Raji (cell line): ENCODE data around the gene APOC3.

Experiments
- POLR2A ChIP-seq: IDR thresholded peaks from 2 replicates; pipeline ENCODE4 v1.6.1; 2011; ENCODE audit warnings: low read depth, low read length, control low read depth; ENCODE audit not compliant: insufficient read depth

Gene APOC3

DNA sequence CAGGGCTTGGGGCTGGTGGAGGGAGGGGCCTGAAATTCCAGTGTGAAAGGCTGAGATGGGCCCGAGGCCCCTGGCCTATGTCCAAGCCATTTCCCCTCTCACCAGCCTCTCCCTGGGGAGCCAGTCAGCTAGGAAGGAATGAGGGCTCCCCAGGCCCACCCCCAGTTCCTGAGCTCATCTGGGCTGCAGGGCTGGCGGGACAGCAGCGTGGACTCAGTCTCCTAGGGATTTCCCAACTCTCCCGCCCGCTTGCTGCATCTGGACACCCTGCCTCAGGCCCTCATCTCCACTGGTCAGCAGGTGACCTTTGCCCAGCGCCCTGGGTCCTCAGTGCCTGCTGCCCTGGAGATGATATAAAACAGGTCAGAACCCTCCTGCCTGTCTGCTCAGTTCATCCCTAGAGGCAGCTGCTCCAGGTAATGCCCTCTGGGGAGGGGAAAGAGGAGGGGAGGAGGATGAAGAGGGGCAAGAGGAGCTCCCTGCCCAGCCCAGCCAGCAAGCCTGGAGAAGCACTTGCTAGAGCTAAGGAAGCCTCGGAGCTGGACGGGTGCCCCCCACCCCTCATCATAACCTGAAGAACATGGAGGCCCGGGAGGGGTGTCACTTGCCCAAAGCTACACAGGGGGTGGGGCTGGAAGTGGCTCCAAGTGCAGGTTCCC, at the start of gene APOC3:
Gene APOC3 (plus strand): TSS at position 383 of the 659 bp plus-strand sequence. CDS start 676 bp downstream, outside the sequence.
- no peak for TF ChIP-seq POLR2A

DNA sequence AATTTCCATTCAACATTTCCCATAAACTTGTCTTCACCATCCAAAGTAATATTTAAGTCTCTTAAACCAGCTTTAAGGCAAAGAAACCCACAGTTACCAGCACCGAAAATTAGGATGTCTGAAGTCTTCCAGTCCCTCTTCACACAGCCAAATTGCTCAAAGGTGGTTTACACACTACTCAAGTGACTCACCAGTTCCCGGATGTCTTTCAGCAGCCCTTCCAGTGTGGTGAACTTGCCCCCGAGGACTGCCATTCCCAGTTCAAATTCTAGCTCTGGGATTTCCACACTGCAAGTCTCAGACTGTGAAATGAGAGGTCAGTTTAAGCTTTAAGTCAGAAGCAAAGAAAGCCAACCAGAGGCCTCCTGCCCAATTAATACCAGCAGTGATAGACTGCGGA, 47.0 kb upstream of the APOC3 start:
- TF ChIP-seq POLR2A = no peak

DNA sequence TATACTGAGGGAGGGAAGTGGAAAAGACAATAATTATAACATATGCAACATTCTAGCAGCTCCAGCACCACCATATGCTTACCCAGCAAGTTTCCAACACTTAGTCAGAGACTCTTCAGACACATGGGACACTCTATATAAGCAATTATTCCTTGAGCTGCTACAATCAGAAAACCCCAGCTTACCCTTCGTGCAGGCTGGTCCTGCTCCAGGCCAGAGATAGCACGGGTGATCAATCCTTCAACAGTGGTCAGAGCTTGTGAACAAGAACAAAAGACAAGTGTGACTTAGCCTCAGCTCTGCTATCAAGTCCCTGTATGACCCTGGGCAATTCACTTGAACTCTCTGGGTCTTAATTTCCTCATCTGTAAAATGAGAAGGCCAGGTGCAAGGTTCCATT, 43.4 kb upstream of the APOC3 start:
- TF ChIP-seq POLR2A = no peak

DNA sequence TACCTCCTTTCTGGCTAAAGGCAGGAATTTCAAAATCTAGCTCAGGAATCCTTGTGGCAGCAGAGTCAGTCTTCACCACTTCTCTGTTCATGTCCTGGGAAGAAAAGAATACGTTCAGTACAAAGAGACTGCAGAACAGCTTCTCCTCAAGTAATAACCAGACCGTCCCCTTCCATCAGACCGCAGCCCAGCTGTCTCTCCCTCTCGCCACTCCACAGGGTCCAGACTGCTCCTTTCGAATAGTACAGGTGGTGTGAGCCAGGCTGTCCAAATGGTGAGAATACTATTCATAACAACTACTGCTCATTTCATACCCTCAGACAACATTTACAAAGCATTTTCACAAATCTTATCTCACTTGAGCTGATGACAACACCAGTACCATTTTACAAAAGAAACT, 42.7 kb upstream of the APOC3 start:
- TF ChIP-seq POLR2A = no peak

DNA sequence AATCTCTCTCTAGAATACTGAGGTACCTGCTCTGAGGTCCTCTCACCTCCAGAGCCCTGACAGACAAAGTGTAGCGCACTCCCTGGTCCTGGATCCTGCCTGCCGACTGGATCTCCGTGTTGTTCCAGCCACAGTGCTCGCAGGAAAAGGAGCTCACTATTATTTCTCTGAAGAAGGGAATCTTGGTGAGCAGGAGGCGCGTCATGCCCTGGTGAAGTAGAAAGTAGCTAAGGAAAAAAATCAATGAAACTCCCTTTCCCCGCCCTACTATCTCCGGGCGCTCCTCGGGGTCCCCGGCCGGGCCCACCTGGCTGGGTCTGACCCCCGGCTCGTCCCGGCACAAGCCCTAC, 42.3 kb upstream of the APOC3 start:
- no peak for TF ChIP-seq POLR2A

DNA sequence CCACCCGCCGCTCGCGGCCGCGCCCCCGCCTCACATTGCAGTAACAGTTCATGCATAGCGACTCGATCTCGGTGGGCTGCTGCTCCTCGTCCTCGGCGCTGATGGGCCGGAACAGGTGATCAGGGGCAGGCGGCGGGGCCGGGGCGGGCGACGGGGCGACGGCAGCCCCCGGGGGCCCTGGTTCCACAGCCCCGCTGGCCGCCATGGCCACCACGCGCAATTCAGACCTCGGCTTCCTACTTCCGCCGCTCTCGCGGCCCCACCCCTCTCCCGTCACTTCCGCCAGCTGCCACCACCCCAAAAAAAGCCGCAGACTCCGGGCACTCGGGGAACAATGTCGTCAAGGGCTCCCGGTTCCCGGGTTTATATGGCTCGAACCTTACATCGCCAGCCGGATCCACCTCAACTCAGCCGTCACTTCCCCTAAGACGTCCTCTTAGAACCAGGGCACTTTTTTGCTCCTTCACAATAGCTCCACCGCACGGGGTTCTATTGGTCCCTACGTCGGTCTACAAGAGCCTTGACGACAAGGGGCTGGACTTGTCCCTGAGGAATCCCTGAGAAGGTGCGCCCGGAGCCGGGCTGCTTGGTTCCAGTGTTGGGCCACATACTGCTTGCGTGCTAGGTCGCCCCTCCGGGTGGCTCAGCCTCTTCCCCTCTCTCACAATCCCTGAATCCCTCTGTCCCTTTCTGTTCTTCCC, 41.8 kb upstream of the APOC3 start, which contains the start of gene ZPR1:
Gene ZPR1 (minus strand): TSS at position 238 of the 701 bp plus-strand sequence. CDS start 33 bp downstream, at position 205.
- peak; percentile 84 for TF ChIP-seq POLR2A

DNA sequence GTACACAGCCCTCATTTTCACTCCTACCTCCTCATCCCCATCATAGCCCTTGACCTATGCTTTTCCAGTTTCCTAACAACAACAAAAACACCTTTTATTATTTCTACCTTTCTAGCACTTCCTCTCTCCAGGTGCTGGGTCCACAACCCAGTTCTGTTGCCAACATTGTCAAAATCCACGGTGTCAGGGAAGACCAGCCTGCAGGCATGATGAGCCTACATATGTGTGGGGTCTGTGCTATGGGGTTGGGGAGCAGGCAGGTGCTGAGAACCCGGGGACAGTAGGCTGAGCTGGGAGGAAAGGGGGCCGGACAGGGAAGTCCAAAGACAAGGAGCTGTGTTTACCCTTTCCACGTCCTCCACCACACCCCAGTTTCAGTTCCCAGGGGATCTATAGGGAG, 41.2 kb upstream of the APOC3 start:
- no peak for TF ChIP-seq POLR2A

DNA sequence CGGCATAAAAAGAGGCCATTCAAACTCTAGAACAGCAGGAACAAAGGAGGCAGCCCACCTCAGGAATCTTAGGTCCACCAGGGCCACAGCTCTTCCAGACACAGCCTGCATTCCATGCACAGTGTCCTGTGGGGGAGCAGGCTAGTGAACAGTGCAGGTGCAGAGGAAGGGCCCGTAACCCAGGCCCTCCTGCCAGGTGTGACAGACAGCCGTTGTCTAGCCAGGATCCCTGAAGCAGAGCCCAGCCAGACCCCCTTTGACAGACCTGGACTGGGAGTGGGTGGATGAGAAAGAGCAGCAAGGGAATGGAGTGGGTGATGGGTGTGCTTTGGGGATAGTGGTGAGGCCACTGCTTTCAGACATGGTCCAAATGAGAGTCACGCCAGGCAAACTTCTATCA, 40.7 kb upstream of the APOC3 start:
- no peak for TF ChIP-seq POLR2A

DNA sequence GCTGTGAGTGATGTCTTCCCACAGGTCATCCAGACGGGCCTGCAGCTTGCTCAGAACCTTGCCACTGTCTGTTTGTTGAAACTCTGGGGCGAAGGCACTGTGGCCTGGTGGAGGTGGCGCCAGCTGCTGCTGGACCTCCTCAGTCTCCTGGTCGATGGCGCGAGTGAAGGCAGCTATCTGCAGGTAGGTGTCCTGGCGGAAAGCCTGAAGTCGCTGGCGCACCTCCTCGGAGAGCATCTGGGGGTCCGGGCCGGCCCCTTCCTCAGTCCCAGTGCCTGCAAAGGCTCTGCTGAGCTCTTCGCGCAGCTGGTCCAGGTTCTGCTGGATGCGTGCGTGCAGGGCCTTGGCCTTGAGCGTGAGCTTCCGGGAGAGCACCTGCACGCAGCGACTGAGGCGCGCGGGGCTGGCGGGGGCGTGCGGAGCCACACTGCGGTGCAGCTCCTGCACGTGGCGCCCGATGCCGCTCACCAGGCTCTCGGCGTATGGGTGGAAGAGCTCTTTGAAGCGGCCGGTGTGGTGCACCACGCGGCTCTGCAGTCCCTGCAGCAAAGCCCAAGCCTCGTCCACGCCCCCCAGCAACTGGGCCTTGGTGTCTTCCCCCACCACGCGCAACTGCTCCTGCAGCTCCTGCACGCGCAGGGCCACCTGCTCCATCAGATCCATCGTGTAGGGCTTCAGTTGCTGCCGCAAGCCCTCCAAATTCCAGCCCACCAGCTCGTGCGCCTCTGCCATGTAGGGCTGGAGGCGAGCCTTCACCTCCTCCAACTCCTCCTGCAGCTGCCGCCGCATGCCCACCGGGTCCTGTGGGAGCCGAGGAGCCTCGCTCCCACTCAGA, 39.3 kb upstream of the APOC3 start:
- TF ChIP-seq POLR2A = no peak

DNA sequence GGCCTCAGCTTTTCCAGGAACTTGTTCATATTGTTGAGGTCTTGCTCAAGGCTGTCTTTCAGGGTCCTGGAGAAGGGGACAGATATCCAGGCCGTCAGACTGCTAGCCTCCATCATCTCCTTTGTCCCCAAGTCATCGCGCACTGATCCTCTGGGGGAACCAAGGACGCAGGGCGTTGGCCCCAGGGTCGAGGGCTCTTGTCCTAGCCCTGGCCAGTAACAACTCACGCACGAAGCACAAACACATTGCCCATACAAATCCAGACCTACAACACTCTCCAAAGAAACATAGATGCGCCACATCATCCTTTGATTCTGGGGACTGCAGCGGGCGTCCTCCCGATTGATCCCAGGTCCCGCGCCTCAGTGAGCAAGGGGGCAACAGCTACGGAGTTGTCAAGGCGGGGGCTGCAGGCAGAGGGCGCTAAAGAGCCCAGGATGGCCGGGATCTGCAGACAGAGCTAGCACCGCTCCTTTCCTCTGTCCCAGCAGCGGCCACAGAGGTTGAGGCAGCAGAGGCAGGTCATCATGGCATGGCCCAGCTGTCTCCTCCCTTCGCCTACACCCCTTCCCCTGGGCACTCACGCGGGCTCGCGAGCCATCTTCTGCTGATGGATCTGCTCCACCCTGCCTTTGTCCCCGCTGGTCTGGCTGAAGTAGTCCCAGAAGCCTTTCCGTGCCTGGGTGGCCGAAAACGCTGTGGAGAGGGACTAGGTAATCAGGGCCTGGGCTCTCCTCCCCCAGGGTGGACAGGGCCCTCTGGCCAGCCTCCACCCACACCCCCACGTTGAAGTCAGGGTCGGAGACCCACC, 38.5 kb upstream of the APOC3 start:
- TF ChIP-seq POLR2A = no peak

DNA sequence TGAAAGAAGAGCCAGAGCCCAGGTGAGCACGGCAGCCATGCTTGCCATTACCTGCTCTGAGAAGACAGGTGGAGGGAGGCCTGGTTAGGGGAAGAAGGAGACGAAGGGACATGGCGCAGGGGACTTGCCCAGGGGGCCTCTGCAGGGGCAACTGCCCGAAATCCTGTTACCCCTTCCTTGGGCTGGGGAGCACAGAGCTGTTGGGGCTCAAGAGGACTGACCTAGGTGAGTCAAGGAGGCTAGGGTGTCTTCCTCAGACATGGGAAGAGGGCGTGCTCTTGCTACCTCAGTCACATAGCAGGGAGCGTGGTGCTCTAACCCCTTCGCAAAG, 37.9 kb upstream of the APOC3 start, which contains the start of gene APOA5:
Gene APOA5 (minus strand): TSS at position 67 of the 331 bp plus-strand sequence. CDS start 19 bp downstream, at position 48.
- no peak for TF ChIP-seq POLR2A

DNA sequence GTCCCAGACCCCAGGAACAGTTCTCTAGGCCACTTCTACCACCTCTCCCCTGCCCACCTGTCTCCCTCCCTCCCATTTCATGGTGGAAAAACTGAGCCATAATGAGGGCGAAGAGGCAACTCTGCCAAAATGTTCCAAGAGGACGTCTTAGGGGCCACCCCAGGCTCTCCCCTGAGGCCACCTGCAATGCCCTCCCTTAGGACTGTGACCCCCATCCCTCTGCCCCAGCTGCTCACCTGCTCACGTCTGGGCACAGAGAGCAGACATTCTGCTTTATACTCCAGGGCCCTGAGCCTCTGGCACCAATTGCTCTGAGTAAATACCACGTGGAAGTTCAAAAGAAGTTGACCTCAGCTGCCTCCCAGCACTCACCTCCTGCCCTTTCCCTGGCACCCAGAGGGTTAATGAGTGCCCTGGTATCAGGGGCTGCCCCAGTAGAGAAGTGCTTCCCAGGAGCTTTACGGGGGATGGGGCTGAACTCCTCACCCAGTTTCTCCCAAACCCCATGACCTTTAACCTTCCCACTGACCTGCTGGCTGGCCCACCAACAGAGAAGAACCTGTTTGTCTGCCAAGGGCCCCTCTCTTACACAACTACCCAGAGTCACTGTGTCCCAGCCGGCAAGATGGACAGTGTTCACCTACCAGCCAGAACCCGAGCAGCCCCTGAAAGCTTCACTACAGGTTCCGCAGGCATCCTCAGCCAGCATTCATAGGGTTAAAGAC, 37.4 kb upstream of the APOC3 start:
- TF ChIP-seq POLR2A = no peak

DNA sequence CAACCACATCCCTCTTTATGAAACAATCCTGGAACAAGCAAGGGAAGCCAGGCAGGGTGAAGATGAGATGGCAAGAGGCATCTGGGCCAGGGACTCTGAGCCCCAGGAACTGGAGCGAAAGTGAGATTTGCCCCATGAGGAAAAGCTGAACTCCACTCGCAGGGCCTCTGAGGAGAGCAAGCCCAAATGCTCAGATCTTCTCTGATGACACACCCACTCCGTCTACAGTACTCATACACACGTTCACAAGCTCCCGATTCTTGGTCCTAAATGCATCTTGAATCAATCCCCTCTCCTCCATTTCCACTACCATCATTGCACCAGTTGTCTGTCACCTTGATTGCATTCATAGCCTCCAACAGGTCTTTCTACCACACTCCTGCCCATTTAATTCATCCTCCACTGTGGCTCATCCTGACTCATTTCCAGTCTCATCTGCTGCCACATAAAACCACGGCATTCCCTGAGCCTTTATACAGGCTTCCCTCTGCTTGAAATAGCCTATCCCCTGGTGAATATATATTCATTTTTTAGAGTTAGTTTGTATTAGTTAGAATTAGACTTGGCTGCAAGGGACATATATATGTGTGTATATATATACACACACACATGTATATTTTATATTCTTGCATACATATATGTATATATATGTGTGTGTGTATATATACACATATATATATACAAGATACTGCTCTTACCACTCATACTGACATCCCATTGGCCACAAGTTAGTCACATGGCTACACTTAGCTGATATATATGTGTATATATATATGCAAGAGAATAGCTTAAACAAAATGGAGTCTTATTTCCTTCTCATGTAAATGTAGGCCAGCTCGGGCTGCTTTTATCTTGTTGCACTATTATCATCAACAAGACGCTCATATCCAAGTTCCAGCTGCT, 36.6 kb upstream of the APOC3 start:
- no peak for TF ChIP-seq POLR2A

DNA sequence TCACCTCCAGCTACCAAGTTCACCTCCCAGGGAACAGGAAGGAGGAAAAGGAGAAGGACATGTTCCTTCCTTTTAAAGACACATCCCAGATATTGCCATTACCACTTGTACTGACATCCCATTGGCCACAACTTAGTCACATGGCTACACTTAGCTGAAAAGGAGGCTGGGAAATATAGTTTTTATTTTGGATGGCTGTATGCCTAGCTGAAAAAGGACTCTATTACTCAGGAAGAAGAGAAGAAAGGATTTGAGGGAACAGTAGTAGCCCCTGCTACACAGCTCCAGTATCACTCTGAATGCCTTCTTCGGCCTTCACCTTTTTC, 36.0 kb upstream of the APOC3 start:
- no peak for TF ChIP-seq POLR2A

DNA sequence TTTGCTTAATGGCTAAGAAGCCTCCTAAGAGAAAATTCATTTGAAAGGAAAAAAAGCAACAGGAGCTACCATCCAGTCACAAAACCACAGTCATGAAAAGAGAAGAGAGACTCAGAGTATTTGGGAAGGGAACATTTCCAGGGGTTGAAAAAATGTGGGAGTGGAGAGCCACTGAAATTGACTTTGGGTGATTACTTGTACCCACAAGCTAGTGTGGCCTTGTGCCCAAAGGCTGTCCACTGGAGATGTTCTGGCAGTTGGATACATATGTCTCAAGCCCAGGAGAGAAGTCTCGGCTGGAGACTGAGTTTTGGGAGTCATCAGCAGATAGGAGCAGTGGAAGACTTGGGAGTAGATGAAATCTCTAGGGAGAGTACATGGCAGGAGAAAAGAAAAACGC, 34.9 kb upstream of the APOC3 start:
- TF ChIP-seq POLR2A = no peak
